Endothelial cell of umbilical vein (primary cell): Measurements from ENCODE around the gene DIP2A.

ENCODE experiments used
- CTCF ChIP-seq, 2 donors: IDR thresholded peaks; 1 replicate in 1 of 2; 2 replicates in 1 of 2; pipeline ENCODE4 v1.5.1; 2011; ENCODE audit warnings: low read length in 2 of 2, mild to moderate bottlenecking in 2 of 2, moderate library complexity in 2 of 2, control low read depth in 1 of 2, inconsistent platforms in 1 of 2, low read depth in 1 of 2; ENCODE audit not compliant: insufficient read depth in 1 of 2; ENCODE audit errors: extremely low read depth in 1 of 2
- EZH2 ChIP-seq: IDR thresholded peaks from 2 replicates; pipeline ENCODE4 v1.6.1; 2012; ENCODE audit warnings: borderline replicate concordance, low read depth, mild to moderate bottlenecking, moderate library complexity, low read length, inconsistent platforms; ENCODE audit not compliant: severe bottlenecking
- FOS ChIP-seq: IDR thresholded peaks from 2 replicates; pipeline ENCODE4 v1.6.1; 2011; ENCODE audit warnings: mild to moderate bottlenecking, low read length, moderate library complexity, borderline replicate concordance; ENCODE audit not compliant: insufficient read depth
- JUN ChIP-seq: IDR thresholded peaks from 2 replicates; pipeline ENCODE4 v1.6.1; 2011; ENCODE audit warnings: borderline replicate concordance, low read depth; ENCODE audit not compliant: insufficient read length, insufficient read depth
- MYC ChIP-seq: IDR thresholded peaks from one replicate; pipeline ENCODE4 v1.6.1; 2011; ENCODE audit warnings: mild to moderate bottlenecking, low read depth, low read length
- POLR2A ChIP-seq: IDR thresholded peaks from 2 replicates; pipeline ENCODE4 v1.6.1; 2012; ENCODE audit warnings: low read depth, mild to moderate bottlenecking, control low read depth, low read length

DNA sequence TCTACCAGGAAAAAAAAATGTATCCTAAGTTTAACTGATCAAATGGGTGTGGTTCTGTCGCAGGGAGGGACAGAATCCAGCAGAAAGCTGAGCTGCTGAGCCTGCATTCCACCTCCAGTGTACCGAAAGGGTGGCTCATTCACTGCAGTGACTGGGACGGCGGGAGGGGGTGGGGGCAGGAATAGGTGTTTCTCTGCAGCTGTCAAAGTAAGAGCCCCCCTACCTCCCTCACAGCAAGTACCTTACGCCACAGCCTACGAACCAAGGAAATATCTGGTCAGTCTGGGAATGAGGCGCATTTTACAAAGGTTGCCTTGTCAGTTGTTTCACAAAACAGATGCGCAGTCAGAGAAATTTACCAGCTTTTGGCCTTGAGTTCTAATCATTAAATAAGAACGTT, 144.5 kb downstream of the DIP2A start:
- no peak for TF ChIP-seq EZH2
- no peak for TF ChIP-seq CTCF (IDR thresholded peaks at IDR 0.05; ENCODE audit: extremely low read depth in 1 of 2, insufficient read depth in 1 of 2, low read depth in 1 of 2, low read length in 2 of 2)
- no peak for TF ChIP-seq POLR2A
- no peak for TF ChIP-seq MYC
- no peak for TF ChIP-seq JUN
- TF ChIP-seq FOS = no peak
